ENCODE results near the gene TAB2. TPM values are rescaled to one million over a fixed set of nuclear protein-coding genes. Genes with fewer than 3 reads are reported as not detected.
A peak's percentile ranks its signal among the peaks of the same experiment; 100 is the strongest.

Gene TAB2
- total RNA-seq, 1 experiment from 2014 or later, result 55.6 TPM

GRCh38 chr6:149328083-149328482, 10.6 kb downstream of the TAB2 start:
- H3K9me3 Mint-ChIP-seq, result no peaks in the 10 kb centered on the region
- H3K36me3 Mint-ChIP-seq, result no peaks in the 10 kb centered on the region
- POLR2A ChIA-PET, result no interaction called here
- no peak overlapping the region for H3K4me3 Mint-ChIP-seq
- no peaks in the 10 kb centered on the region for H3K27me3 Mint-ChIP-seq (ENCODE audit: low read depth)
- DNase-seq (ENCODE audit: low spot score) (no peak), ATAC-seq (no peak)
- CTCF ChIA-PET, result no interaction called here
- peaks cover 70% of the 10 kb centered on the region for H3K4me1 Mint-ChIP-seq
- H3K27ac Mint-ChIP-seq, result 0 out of 2 replicates have a peak overlapping the region, but pooled peaks have one; percentile 18
- TF ChIP-seq NFATC4 (CRISPR knock-in tag; IDR thresholded peaks at IDR 0.05) (no peak), NFYB (CRISPR knock-in tag; conservative IDR thresholded peaks at IDR 0.05; ENCODE audit: low read depth) (no peak), ZMAT4 (CRISPR knock-in tag; IDR thresholded peaks at IDR 0.05) (no peak), ZBTB43 (CRISPR knock-in tag; IDR thresholded peaks at IDR 0.05) (no peak), ZSCAN18 (CRISPR knock-in tag; IDR thresholded peaks at IDR 0.05) (no peak), STAT6 (CRISPR knock-in tag; conservative IDR thresholded peaks at IDR 0.05; ENCODE audit: low read depth) (no peak), HMGA2 (CRISPR knock-in tag; IDR thresholded peaks at IDR 0.05) (no peak), AR (CRISPR knock-in tag; IDR thresholded peaks at IDR 0.05) (no peak), ZNF532 (CRISPR knock-in tag; IDR thresholded peaks at IDR 0.05; ENCODE audit: borderline replicate concordance) (no peak), ZNF671 (CRISPR knock-in tag; IDR thresholded peaks at IDR 0.05) (no peak), CDX4 (CRISPR knock-in tag; IDR thresholded peaks at IDR 0.05; ENCODE audit: borderline replicate concordance) (no peak), NR2C2 (CRISPR knock-in tag; IDR thresholded peaks at IDR 0.05) (no peak), MYBL2 (CRISPR knock-in tag; IDR thresholded peaks at IDR 0.05) (no peak), NR3C1 (CRISPR knock-in tag; conservative IDR thresholded peaks at IDR 0.05; ENCODE audit: low read depth) (no peak), ZNF416 (CRISPR knock-in tag; IDR thresholded peaks at IDR 0.05) (no peak), CREM (CRISPR knock-in tag; IDR thresholded peaks at IDR 0.05) (no peak), ERG (CRISPR knock-in tag; IDR thresholded peaks at IDR 0.05) (no peak), PRDM15 (CRISPR knock-in tag; IDR thresholded peaks at IDR 0.05) (no peak), ESRRA (CRISPR knock-in tag; IDR thresholded peaks at IDR 0.05; ENCODE audit: borderline replicate concordance) (no peak)

Data from WTC11 (cell line).